SK-N-SH treated with all-trans-retinoic acid at 6 μM for 48 hours (cell line): ENCODE measurements around the gene GPX5.

Experiments used
- ATAC-seq: fragments of 200-7000 bp; cut with Tn5 transposase; 3 replicates; pipeline ENCODE4 v1.9.1; 2020; ENCODE audit warnings: mild to moderate bottlenecking, moderate library complexity
- ARNTL ChIP-seq: fragments of 450-650 bp; formaldehyde crosslinking; IDR thresholded peaks from 2 replicates; pipeline ENCODE4 v1.5.0; 2020; ENCODE audit warnings: low read depth, mild to moderate bottlenecking, moderate library complexity, borderline replicate concordance
- BACH2 ChIP-seq: fragments of 250-450 bp; sonication (Bioruptor Pico); IDR thresholded peaks from 2 replicates; pipeline ENCODE4 v1.9.0; 2021; ENCODE audit warnings: mild to moderate bottlenecking, borderline replicate concordance
- CSDC2 ChIP-seq: fragments of 250-450 bp; sonication (Bioruptor Pico); IDR thresholded peaks from 2 replicates; pipeline ENCODE4 v1.5.0; 2020; ENCODE audit warnings: mild to moderate bottlenecking, moderate library complexity
- CSRNP3 ChIP-seq: fragments of 250-450 bp; sonication (Bioruptor Pico); IDR thresholded peaks from 2 replicates; pipeline ENCODE4 v1.5.1; 2021; ENCODE audit warnings: mild to moderate bottlenecking, moderate library complexity
- ESRRG ChIP-seq: fragments of 250-450 bp; sonication (Bioruptor Pico); IDR thresholded peaks from 2 replicates; pipeline ENCODE4 v1.6.1; 2021; ENCODE audit warnings: mild to moderate bottlenecking
- GLIS3 ChIP-seq: fragments of 250-450 bp; sonication (Bioruptor Pico); IDR thresholded peaks from 2 replicates; pipeline ENCODE4 v1.5.0; 2020; ENCODE audit warnings: mild to moderate bottlenecking, moderate library complexity
- ISL1 ChIP-seq: fragments of 250-450 bp; sonication (Bioruptor Pico); IDR thresholded peaks from 2 replicates; pipeline ENCODE4 v2.1.2; 2022; ENCODE audit warnings: mild to moderate bottlenecking, moderate library complexity
- OSR1 ChIP-seq: fragments of 250-450 bp; sonication (Bioruptor Pico); IDR thresholded peaks from 2 replicates; pipeline ENCODE4 v1.8.0; 2022; ENCODE audit warnings: moderate library complexity, mild to moderate bottlenecking, inconsistent platforms
- POU6F1 ChIP-seq: fragments of 250-450 bp; sonication (Bioruptor Pico); IDR thresholded peaks from 2 replicates; pipeline ENCODE4 v1.8.0; 2021; ENCODE audit warnings: low read depth, mild to moderate bottlenecking, moderate library complexity, borderline replicate concordance
- PPARA ChIP-seq: fragments of 250-450 bp; sonication (Bioruptor Pico); IDR thresholded peaks from 2 replicates; pipeline ENCODE4 v1.5.0; 2020; ENCODE audit warnings: mild to moderate bottlenecking, borderline replicate concordance
- RARB ChIP-seq: fragments of 250-450 bp; sonication (Bioruptor Pico); IDR thresholded peaks from 2 replicates; pipeline ENCODE4 v1.8.0; 2021; ENCODE audit warnings: mild to moderate bottlenecking, moderate library complexity
- SNAI2 ChIP-seq: fragments of 250-450 bp; sonication (Bioruptor Pico); IDR thresholded peaks from 2 replicates; pipeline ENCODE4 v1.5.0; 2020; ENCODE audit warnings: mild to moderate bottlenecking, moderate library complexity
- TCF4 ChIP-seq: fragments of 250-450 bp; sonication (Bioruptor Pico); IDR thresholded peaks from 2 replicates; pipeline ENCODE4 v1.8.0; 2021; ENCODE audit warnings: mild to moderate bottlenecking, moderate library complexity, borderline replicate concordance
- TOX ChIP-seq: fragments of 250-450 bp; sonication (Bioruptor Pico); IDR thresholded peaks from 2 replicates; pipeline ENCODE4 v1.8.0; 2021; ENCODE audit warnings: mild to moderate bottlenecking, moderate library complexity, borderline replicate concordance
- TSHZ2 ChIP-seq: fragments of 250-450 bp; sonication (Bioruptor Pico); IDR thresholded peaks from 2 replicates; pipeline ENCODE4 v1.5.0; 2020; ENCODE audit warnings: mild to moderate bottlenecking, moderate library complexity
- ZC3H10 ChIP-seq: fragments of 250-450 bp; sonication (Bioruptor Pico); IDR thresholded peaks from 2 replicates; pipeline ENCODE4 v1.5.1; 2021; ENCODE audit warnings: mild to moderate bottlenecking, moderate library complexity
- ZFP30 ChIP-seq: fragments of 450-650 bp; formaldehyde crosslinking; IDR thresholded peaks from 2 replicates; pipeline ENCODE4 v1.5.0; 2022; ENCODE audit warnings: mild to moderate bottlenecking, moderate library complexity
- ZNF565 ChIP-seq: fragments of 450-650 bp; formaldehyde crosslinking; conservative IDR thresholded peaks from 2 replicates; pipeline ENCODE4 v1.5.0; 2020; ENCODE audit warnings: low read depth, mild to moderate bottlenecking, moderate library complexity
- ZNF70 ChIP-seq: fragments of 450-650 bp; formaldehyde crosslinking; IDR thresholded peaks from 2 replicates; pipeline ENCODE4 v1.5.0; 2020; ENCODE audit warnings: mild to moderate bottlenecking, moderate library complexity

Gene GPX5

GRCh38 chr6:28531479-28532128 is 5.9 kb downstream of the GPX5 start (continued):
- no peak for TF ChIP-seq CSRNP3 (CRISPR knock-in tag)
- TF ChIP-seq TOX (CRISPR knock-in tag): no peak
- TF ChIP-seq, all 23 proteins: peak for 0

GRCh38 chr6:28534306-28534705 is 8.6 kb downstream of the GPX5 start:
- ATAC-seq: no peak

GRCh38 chr6:28534875-28535274 is 9.2 kb downstream of the GPX5 start:
- no peak for ATAC-seq
- no peak for TF ChIP-seq POU6F1 (CRISPR knock-in tag)
- no peak for TF ChIP-seq SNAI2
- no peak for TF ChIP-seq CSRNP3 (CRISPR knock-in tag)
- TF ChIP-seq GLIS3 (CRISPR knock-in tag): no peak
- TF ChIP-seq TCF4: no peak
- no peak for TF ChIP-seq OSR1 (CRISPR knock-in tag)
- TF ChIP-seq ARNTL (CRISPR knock-in tag): no peak
- TF ChIP-seq ZNF565: no peak
- no peak for TF ChIP-seq CSDC2 (CRISPR knock-in tag)
- TF ChIP-seq ZC3H10 (CRISPR knock-in tag): no peak
- no peak for TF ChIP-seq TSHZ2 (CRISPR knock-in tag)
- TF ChIP-seq ZFP30 (CRISPR knock-in tag): no peak
- no peak for TF ChIP-seq ZNF70
- no peak for TF ChIP-seq PPARA (CRISPR knock-in tag)
- TF ChIP-seq BACH2 (CRISPR knock-in tag): no peak
- no peak for TF ChIP-seq ESRRG

More at GRCh38 chr6:28534306-28534705, 8.6 kb downstream of the GPX5 start:
- TF ChIP-seq ZFP30 (CRISPR knock-in tag): no peak
- TF ChIP-seq ARNTL (CRISPR knock-in tag): no peak
- TF ChIP-seq ISL1 (CRISPR knock-in tag): no peak
- TF ChIP-seq BACH2 (CRISPR knock-in tag): no peak
- no peak for TF ChIP-seq POU6F1 (CRISPR knock-in tag)
- no peak for TF ChIP-seq GLIS3 (CRISPR knock-in tag)
- no peak for TF ChIP-seq TOX (CRISPR knock-in tag)
- no peak for TF ChIP-seq ZNF565
- TF ChIP-seq TSHZ2 (CRISPR knock-in tag): no peak
- no peak for TF ChIP-seq RARB (CRISPR knock-in tag)
- TF ChIP-seq SNAI2: no peak
